Measurements from ENCODE around the gene TRPC1.

Gene TRPC1

GRCh38 chr3:142801746-142802145, 77.9 kb downstream of the TRPC1 start:
- no peak for DNase-seq (ENCODE audit: low read depth)
- no peak for TF ChIP-seq CTCF (IDR thresholded peaks at IDR 0.05; ENCODE audit: low read depth, low read length, missing control alignments)
- H3K4me3 ChIP-seq (ENCODE audit: low read depth, low read length) = no peak overlapping the region

DNA sequence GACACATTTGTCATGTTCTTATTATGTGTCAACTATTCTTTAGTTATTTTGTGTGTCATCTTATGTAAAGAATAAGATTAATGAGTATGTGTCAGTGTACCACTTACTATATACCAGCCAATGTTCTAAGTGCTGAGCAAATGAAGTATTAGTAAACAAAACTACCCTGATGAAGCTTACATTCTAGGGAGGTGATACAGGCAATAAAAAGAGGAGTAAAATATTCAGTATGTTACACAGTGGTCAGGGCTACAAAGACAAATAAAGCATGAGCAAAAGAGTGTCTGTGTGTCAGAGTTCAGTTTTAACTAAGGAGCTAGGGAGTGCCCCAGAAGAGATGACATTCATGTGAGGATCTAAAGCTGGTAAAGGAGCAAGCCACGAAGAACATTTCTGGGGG, 79.1 kb downstream of the TRPC1 start:
- no peak overlapping the region for H3K4me3 ChIP-seq (ENCODE audit: low read depth, low read length)
- no peak for DNase-seq (ENCODE audit: low read depth)
- TF ChIP-seq CTCF (IDR thresholded peaks at IDR 0.05; ENCODE audit: low read depth, low read length, missing control alignments) = no peak

GRCh38 chr3:142808103-142808917, 84.5 kb downstream of the TRPC1 start:
- H3K4me3 ChIP-seq (ENCODE audit: low read depth, low read length) = no peak overlapping the region
- no peak for DNase-seq (ENCODE audit: low read depth)
- no peak for TF ChIP-seq CTCF (IDR thresholded peaks at IDR 0.05; ENCODE audit: low read depth, low read length, missing control alignments)

DNA sequence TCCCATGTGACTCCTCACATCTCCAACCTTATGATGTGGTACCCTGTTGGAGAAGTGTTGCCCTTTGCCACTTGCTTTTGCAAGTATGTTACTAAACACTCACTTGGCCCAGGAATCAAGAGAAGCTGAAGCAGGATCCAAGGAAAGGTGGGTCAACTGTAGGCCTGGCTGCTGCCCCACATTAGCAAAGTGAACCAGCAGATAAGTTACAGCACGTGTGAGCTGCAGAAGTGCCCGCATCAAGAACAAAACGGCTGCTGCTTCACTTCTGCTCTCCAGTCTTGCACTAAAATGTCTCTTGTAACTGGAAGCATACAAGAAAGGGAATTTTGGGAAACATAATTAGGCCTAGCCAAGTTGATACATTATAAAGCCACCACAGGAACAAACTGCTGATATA, 85.4 kb downstream of the TRPC1 start:
- DNase-seq (ENCODE audit: low read depth) = no peak
- no peak for TF ChIP-seq CTCF (IDR thresholded peaks at IDR 0.05; ENCODE audit: low read depth, low read length, missing control alignments)
- H3K4me3 ChIP-seq (ENCODE audit: low read depth, low read length) = no peak overlapping the region

DNA sequence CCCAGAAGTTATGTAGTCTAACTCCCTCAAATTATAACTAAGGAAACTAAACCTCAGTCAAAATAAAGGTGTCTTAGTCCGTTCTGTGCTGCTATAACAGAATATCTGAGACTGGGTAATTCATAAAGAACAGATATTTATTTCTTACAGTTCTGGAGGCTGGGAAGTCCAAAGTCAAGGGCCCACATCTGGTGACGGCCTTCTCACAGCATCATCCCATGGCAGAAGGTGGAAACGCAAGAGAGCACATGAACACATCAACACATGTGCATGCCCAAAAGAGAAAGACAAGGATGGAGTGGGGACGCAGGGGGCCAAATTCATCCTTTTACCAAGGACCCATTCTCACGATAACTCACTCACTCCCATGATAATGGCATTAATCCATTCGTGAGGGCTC, 92.0 kb downstream of the TRPC1 start:
- no peak for DNase-seq (ENCODE audit: low read depth)
- H3K4me3 ChIP-seq (ENCODE audit: low read depth, low read length) = no peak overlapping the region
- TF ChIP-seq CTCF (IDR thresholded peaks at IDR 0.05; ENCODE audit: low read depth, low read length, missing control alignments) = no peak

DNA sequence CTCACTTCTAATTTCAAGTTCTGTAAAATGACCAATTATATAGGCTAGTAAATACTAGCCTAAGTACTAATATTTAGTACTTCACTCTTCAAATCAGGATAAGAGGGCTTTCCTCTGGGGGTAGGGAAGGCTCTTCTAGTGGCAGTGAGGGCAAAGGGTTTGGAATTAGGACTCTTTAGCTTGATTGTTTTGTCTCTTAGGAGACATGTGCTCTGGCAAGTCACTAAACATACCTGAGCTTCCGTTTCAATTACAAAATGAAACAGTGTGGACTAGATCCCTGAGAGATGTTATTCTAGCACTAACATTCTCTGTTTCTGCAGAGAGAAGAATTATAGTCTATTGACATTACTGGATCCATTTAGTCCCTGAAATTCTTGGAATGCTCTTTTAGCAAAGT, 93.5 kb downstream of the TRPC1 start:
- TF ChIP-seq CTCF (IDR thresholded peaks at IDR 0.05; ENCODE audit: low read depth, low read length, missing control alignments) = no peak
- H3K4me3 ChIP-seq (ENCODE audit: low read depth, low read length) = no peak overlapping the region
- no peak for DNase-seq (ENCODE audit: low read depth)

DNA sequence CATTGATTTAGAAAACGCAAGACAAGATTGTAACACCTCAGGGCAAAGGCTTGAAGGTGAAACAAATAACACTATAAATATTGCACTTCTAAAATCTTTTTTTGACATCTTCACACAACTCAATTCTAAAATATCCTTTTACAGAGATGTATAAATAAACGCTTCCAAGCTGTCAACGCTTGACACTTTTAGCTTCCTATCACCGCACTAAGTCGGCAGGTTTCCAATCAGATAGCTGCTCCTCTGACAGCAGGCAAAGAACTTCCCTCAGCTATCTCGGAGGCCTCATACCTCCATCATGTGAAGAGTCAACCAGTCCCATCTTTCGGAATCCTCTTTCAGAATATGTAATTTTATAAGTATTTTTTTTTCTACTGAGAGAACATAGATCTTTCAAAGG, 94.1 kb downstream of the TRPC1 start:
- no peak for DNase-seq (ENCODE audit: low read depth)
- TF ChIP-seq CTCF (IDR thresholded peaks at IDR 0.05; ENCODE audit: low read depth, low read length, missing control alignments) = no peak
- no peak overlapping the region for H3K4me3 ChIP-seq (ENCODE audit: low read depth, low read length)

Measured in GM12864 (cell line).